Measurements from ENCODE around the gene ABCC6. TPM values are rescaled to one million over a fixed set of nuclear protein-coding genes. Genes with fewer than 3 reads are reported as not detected.

ABCC6 gene
- total RNA-seq, 1 donor = 0.63 TPM

DNA sequence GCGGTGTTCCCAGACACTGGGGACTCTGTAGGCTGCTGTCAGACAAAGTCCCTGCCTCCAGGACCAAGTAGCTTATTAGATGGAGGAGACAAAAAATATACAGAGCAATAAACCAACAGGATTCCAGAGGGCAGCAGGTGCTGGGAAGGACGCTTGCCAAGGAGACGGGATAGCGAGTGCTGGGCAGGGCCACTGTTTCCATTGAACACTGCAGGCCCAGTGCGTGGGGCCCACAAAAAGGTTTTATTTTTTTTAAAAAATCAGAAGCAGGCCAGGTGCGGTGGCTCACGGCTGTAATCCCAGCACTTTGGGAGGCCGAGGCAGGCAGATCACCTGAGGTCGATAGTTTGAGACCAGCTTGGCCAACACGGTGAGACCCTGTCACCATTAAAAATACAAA lies 84.2 kb downstream of the ABCC6 start:
- DNase-seq (ENCODE audit: low read depth) = no peak
- H3K4me3 ChIP-seq (ENCODE audit: low read depth, low read length) = no peak overlapping the region
- TF ChIP-seq, protein P1, sequence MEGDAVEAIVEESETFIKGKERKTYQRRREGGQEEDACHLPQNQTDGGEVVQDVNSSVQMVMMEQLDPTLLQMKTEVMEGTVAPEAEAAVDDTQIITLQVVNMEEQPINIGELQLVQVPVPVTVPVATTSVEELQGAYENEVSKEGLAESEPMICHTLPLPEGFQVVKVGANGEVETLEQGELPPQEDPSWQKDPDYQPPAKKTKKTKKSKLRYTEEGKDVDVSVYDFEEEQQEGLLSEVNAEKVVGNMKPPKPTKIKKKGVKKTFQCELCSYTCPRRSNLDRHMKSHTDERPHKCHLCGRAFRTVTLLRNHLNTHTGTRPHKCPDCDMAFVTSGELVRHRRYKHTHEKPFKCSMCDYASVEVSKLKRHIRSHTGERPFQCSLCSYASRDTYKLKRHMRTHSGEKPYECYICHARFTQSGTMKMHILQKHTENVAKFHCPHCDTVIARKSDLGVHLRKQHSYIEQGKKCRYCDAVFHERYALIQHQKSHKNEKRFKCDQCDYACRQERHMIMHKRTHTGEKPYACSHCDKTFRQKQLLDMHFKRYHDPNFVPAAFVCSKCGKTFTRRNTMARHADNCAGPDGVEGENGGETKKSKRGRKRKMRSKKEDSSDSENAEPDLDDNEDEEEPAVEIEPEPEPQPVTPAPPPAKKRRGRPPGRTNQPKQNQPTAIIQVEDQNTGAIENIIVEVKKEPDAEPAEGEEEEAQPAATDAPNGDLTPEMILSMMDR (IDR thresholded peaks at IDR 0.05; ENCODE audit: insufficient read depth, low read length) = no peak

- TF ChIP-seq, protein P1 (IDR thresholded peaks at IDR 0.05; ENCODE audit: insufficient read depth, low read length) = no peak
- H3K4me3 ChIP-seq (ENCODE audit: low read depth, low read length) = no peak overlapping the region
- DNase-seq (ENCODE audit: low read depth) = no peak
These were observed 85.2 kb downstream of the ABCC6 start for GRCh38 chr16:16138034-16138635.

GRCh38 chr16:16137110-16137509 lies 86.2 kb downstream of the ABCC6 start:
- no peak overlapping the region for H3K4me3 ChIP-seq (ENCODE audit: low read depth, low read length)
- no peak for DNase-seq (ENCODE audit: low read depth)
- TF ChIP-seq, protein P1 (IDR thresholded peaks at IDR 0.05; ENCODE audit: insufficient read depth, low read length) = no peak

DNA sequence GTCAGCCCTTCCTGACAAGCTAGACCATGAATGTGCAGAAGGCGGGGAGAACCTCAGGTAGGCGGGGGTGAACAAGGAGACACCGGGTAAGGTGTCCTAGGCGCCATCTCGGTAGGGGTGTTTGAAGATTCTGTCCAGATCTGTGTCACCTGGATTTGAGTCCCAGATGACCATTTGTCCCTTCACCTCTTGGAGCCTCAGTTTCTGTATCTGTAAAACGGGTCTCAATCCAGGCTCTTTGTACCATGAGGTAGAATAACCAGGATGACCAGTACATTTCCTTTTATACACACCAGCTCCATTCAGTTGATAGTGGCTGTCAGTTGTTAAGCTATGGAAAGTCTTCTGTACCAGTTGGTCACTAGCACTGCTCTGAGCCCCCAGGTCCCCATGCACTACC lies 86.7 kb downstream of the ABCC6 start:
- no peak overlapping the region for H3K4me3 ChIP-seq (ENCODE audit: low read depth, low read length)
- TF ChIP-seq, protein P1 (IDR thresholded peaks at IDR 0.05; ENCODE audit: insufficient read depth, low read length) = no peak
- DNase-seq (ENCODE audit: low read depth) = no peak

DNA sequence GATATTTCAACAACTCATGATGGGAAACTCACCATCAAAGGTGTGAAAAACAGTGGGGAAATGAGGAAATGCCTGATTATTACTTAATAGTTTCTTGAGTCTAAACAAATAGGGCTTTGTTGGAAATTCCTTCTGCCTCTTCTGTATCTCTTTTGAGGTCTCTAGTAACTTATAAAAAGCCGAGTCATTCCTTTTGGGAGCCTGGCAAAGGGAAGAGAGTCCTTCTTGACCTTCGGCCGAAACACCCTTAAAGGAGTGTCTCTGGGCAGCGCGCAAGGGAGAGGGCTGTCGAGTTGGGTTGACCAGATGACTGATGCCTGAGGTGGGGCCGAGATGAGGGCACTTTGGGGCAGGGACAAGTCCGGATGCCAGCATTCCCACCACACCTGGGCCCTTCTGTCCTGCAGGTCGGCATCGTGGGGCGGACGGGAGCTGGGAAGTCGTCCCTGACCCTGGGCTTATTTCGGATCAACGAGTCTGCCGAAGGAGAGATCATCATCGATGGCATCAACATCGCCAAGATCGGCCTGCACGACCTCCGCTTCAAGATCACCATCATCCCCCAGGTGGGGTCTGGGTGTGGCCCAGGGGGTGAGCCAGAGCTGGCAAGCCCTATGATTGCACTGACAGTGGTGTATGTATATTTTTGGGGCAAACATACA lies 89.2 kb downstream of the ABCC6 start:
- H3K4me3 ChIP-seq (ENCODE audit: low read depth, low read length) = no peak overlapping the region
- TF ChIP-seq, protein P1 (IDR thresholded peaks at IDR 0.05; ENCODE audit: insufficient read depth, low read length) = no peak
- no peak for DNase-seq (ENCODE audit: low read depth)

DNA sequence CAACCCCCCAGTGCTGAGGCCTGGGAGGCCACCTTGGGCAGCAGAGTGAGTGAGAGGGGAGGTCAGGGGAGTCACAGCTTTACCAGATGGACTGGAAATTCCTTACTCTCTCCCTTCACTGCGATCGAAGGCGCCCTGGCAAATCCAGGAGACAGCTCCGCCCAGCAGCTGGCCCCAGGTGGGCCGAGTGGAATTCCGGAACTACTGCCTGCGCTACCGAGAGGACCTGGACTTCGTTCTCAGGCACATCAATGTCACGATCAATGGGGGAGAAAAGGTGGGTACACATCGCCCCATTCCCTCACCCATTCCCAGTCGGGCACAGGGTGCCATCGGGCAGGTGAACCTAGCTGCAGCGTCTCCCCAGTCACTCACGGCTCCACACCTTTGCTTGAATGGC lies 91.6 kb downstream of the ABCC6 start:
- TF ChIP-seq, protein P1 (IDR thresholded peaks at IDR 0.05; ENCODE audit: insufficient read depth, low read length) = no peak
- no peak overlapping the region for H3K4me3 ChIP-seq (ENCODE audit: low read depth, low read length)
- no peak for DNase-seq (ENCODE audit: low read depth)
